GM12878 (cell line): ENCODE measurements around the gene PRDM2. TPM values are rescaled to one million over a fixed set of nuclear protein-coding genes. Genes with fewer than 3 reads are reported as not detected.

ENCODE experiments used
- BCL3 ChIP-seq: IDR thresholded peaks from 2 replicates; pipeline ENCODE4 v1.6.1; 2011; ENCODE audit warnings: borderline replicate concordance, low read depth, mild to moderate bottlenecking, moderate library complexity, low read length; ENCODE audit not compliant: insufficient read depth, poor library complexity, severe bottlenecking
- CEBPB ChIP-seq, 2 experiments: fragments of 150-350 bp in 1 of 2; IDR thresholded peaks; 2 replicates each; pipeline ENCODE4 v1.6.1; 2012 to 2014; ENCODE audit warnings: low read depth in 2 of 2, low read length in 2 of 2, borderline replicate concordance in 1 of 2, inconsistent platforms in 1 of 2
- EED ChIP-seq: sonication (generic); IDR thresholded peaks from 2 replicates; pipeline ENCODE4 v1.6.1; 2016; ENCODE audit warnings: antibody characterized with exemption, low read depth
- ESRRA ChIP-seq: IDR thresholded peaks from 2 replicates; pipeline ENCODE4 v1.6.1; 2012; ENCODE audit warnings: mild to moderate bottlenecking, low read length, improper control_type of control experiment
- FOS ChIP-seq: IDR thresholded peaks from 3 replicates; pipeline ENCODE4 v1.6.1; 2011; ENCODE audit warnings: borderline replicate concordance; ENCODE audit not compliant: insufficient read length; ENCODE audit errors: extremely low read depth
- MTA2 ChIP-seq: fragments of 450-650 bp; IDR thresholded peaks from 2 replicates; pipeline ENCODE4 v1.6.1; 2016; ENCODE audit warnings: low read depth, mild to moderate bottlenecking, moderate library complexity
- NBN ChIP-seq: fragments of 450-650 bp; IDR thresholded peaks from 2 replicates; pipeline ENCODE4 v1.6.1; 2016
- PBX3 ChIP-seq: IDR thresholded peaks from 2 replicates; pipeline ENCODE4 v1.6.1; 2011; ENCODE audit warnings: mild to moderate bottlenecking, low read depth, low read length, moderate library complexity; ENCODE audit not compliant: insufficient replicate concordance
- PML ChIP-seq: IDR thresholded peaks from 2 replicates; pipeline ENCODE4 v1.6.1; 2012; ENCODE audit warnings: low read length, inconsistent platforms
- PRDM15 ChIP-seq: fragments of 450-650 bp; formaldehyde crosslinking; IDR thresholded peaks from 2 replicates; pipeline ENCODE4 v1.4.0; 2020; ENCODE audit warnings: mild to moderate bottlenecking, moderate library complexity
- RB1 ChIP-seq: fragments of 450-650 bp; formaldehyde crosslinking; IDR thresholded peaks from 2 replicates; pipeline ENCODE4 v1.6.1; 2017; ENCODE audit warnings: mild to moderate bottlenecking, borderline replicate concordance
- TAF1 ChIP-seq: IDR thresholded peaks from 2 replicates; pipeline ENCODE4 v1.6.1; 2011; ENCODE audit warnings: mild to moderate bottlenecking, low read depth, low read length, borderline replicate concordance
- YBX1 ChIP-seq: fragments of 450-650 bp; IDR thresholded peaks from 2 replicates; pipeline ENCODE4 v1.6.1; 2016; ENCODE audit warnings: antibody characterized with exemption
- ZBTB4 ChIP-seq: fragments of 450-650 bp; formaldehyde crosslinking; IDR thresholded peaks from 2 replicates; pipeline ENCODE4 v1.4.0; 2022; ENCODE audit warnings: mild to moderate bottlenecking, moderate library complexity
- ZNF592 ChIP-seq: fragments of 450-650 bp; IDR thresholded peaks from 2 replicates; pipeline ENCODE4 v1.6.1; 2017; ENCODE audit warnings: mild to moderate bottlenecking, moderate library complexity
- polyA plus RNA-seq, 11 experiments: library from polyadenylated mRNA; depleted of rRNA in 4 of 11; unstranded in 6 of 11; stranded (reverse) in 5 of 11; fragments of >200 nt; fragmentation: Nextera tagmentation in 4 of 11; fragmentation: Illumina TruSeq in 1 of 11; extraction: Ambion mirVana in 4 of 11; extraction: Trizol in 1 of 11; gene quantifications; 1 replicate in 1 of 11; 2 replicates in 10 of 11; pipeline versions ENCODE4 v1.2.1 to v1.2.3, GENCODE V29; 2011 to 2016; ENCODE audit warnings: inconsistent platforms in 2 of 11, missing spikeins in 2 of 11, low read depth in 1 of 11
- total RNA-seq, 4 experiments: library from RNA; depleted of rRNA in 3 of 4; stranded (reverse); fragments of >200 nt in 3 of 4; fragmentation: Illumina TruSeq in 1 of 4; extraction: Trizol in 1 of 4; gene quantifications; 2 replicates each; pipeline versions ENCODE4 v1.2.1 to v1.2.3, GENCODE V29; 2013 to 2021

Gene PRDM2
- total and polyA plus RNA-seq, 10 of the 15 experiments (the other 5 are each of a cell fraction or from before 2014, with no cell fraction given), result 8.4 to 45.1 (median 23.5) TPM

GRCh38 chr1:13702425-13703127 is 2.6 kb downstream of the PRDM2 start (continued):
- TF ChIP-seq BCL3 (no peak), EED (no peak), FOS (no peak), PML (peak; percentile 85; the same call in 1 of the 2 replicates), PBX3 (no peak), ZBTB4 (no peak), ESRRA (no peak), PRDM15 (CRISPR knock-in tag) (no peak), YBX1 (no peak), RB1 (no peak), ZNF592 (peak; percentile 80; the same call in 1 of the 2 replicates), MTA2 (peak; percentile 50), TAF1 (no peak), NBN (peak; percentile 75), CEBPB (IDR thresholded peaks at IDR 0.05; ENCODE audit: borderline replicate concordance in 1 of 2, low read depth in 2 of 2, low read length in 2 of 2) (peak in 1 of 2 experiments; percentile 63; a peak in 1 of 4 replicates)
